ENCODE measurements around the gene KCP.

The KCP gene

DNA sequence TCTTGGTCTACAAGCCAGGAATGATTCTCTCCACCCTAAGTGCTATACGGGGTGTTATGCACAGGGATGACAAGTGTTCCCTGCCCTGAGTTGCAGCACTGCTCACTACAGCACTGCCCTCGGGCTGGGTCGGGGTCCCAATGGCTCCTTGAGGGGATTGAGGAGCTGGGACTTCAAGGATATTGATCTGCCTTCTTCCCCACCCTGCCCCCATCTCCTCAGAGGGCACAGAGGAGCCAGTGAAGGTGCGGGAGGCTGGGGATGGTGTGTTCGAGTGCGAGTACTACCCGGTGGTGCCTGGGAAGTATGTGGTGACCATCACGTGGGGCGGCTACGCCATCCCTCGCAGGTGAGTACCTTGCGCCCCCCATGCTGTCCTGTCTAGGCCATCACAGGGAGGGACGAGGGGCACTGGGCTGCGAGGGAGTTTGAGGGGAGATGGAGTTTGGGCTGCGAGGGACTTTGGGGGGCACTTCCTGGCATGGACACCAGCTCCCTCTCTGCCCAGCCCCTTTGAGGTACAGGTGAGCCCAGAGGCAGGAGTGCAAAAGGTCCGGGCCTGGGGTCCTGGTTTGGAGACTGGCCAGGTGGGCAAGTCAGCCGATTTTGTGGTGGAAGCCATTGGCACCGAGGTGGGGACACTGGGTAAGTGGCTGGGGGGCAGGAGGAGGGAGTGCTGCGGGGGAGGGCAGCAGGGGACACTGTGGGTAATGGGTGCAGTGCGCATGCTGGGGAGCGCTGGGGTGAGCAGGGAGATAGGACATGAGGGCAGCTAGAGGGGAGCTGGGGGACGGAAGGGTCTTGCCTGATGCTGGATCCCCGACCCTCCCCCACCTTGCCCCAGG lies 70.0 kb downstream of the KCP start:
- H3K9ac ChIP-seq (ENCODE audit: low read length): no peak overlapping the region
- no peaks in the 10 kb centered on the region for H3K4me1 ChIP-seq (ENCODE audit: control insufficient read depth, low read depth, low read length)
- no peak overlapping the region for H3K4me3 ChIP-seq (ENCODE audit: low read length)
- no peaks in the 10 kb centered on the region for H3K9me3 ChIP-seq (ENCODE audit: control insufficient read depth, low read depth, low read length)
- H3K27me3 ChIP-seq (ENCODE audit: control insufficient read depth, insufficient read depth, low read length): no peaks in the 10 kb centered on the region
- H3K36me3 ChIP-seq (ENCODE audit: control insufficient read depth, low read depth, low read length): no peaks in the 10 kb centered on the region
- no peak overlapping the region for H3K27ac ChIP-seq (ENCODE audit: low read length)

DNA sequence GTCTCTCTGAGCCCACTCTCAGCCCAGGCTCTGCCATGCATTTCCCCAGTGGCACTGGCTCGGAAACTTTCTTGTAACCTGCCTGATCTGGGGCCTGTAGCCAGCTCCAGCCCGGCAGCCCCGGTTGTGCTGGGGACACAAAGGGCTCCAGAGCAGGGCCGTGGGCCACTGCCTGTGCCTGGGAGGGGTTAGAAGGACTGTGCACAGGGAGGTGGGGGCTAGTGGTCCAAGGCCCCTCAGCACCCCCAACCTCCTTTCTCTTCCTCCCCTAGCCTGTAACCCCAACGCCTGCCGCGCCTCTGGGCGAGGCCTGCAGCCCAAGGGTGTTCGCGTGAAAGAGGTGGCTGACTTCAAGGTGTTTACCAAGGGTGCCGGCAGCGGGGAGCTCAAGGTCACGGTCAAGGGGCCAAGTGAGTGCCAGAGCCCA lies 70.7 kb downstream of the KCP start:
- Histone ChIP-seq H3K4me3 (ENCODE audit: low read length) (no peak overlapping the region), H3K27ac (ENCODE audit: low read length) (no peak overlapping the region), H3K9me3 (ENCODE audit: control insufficient read depth, low read depth, low read length) (no peaks in the 10 kb centered on the region), H3K36me3 (ENCODE audit: control insufficient read depth, low read depth, low read length) (no peaks in the 10 kb centered on the region), H3K4me1 (ENCODE audit: control insufficient read depth, low read depth, low read length) (no peaks in the 10 kb centered on the region), H3K9ac (ENCODE audit: low read length) (no peak overlapping the region), H3K27me3 (ENCODE audit: control insufficient read depth, insufficient read depth, low read length) (no peaks in the 10 kb centered on the region)

DNA sequence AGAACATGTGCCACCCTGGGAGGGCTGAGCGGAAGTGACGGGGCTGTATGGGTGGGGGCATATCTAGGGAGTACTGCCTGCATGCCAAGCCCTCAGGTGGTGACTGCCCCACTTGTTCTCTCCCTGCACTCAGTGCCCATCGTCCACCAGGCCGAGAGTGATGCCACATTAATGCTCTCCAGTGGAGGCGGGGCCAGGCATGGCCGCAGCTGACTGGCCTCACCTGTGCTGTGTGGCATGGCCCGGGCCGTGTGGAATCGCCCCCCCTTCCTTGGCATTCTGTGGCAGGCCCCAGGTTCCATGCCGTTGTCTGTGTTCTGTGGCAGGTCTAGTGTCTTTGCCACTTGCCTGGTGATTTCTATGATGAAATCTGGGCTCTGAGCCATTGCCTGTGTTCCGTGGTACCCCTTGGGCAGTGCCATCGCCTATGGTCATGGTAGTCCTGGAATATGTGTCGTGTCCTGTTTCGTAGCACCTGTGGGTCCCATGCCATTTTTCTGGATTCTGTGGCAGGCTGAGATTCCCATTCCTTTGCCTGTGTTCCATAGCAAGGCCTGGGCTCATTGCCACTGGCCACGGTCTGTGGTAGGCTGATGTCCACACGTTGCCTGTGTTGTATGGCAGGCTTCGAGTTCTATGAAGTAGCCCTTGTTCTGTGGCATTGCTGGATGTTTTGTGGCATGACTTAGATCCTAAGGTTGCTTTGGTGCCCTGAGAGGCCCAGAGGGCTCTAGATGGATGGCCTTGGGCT lies 71.4 kb downstream of the KCP start:
- no peaks in the 10 kb centered on the region for H3K4me1 ChIP-seq (ENCODE audit: control insufficient read depth, low read depth, low read length)
- no peak overlapping the region for H3K9ac ChIP-seq (ENCODE audit: low read length)
- H3K36me3 ChIP-seq (ENCODE audit: control insufficient read depth, low read depth, low read length): no peaks in the 10 kb centered on the region
- no peaks in the 10 kb centered on the region for H3K27me3 ChIP-seq (ENCODE audit: control insufficient read depth, insufficient read depth, low read length)
- no peak overlapping the region for H3K4me3 ChIP-seq (ENCODE audit: low read length)
- no peaks in the 10 kb centered on the region for H3K9me3 ChIP-seq (ENCODE audit: control insufficient read depth, low read depth, low read length)
- H3K27ac ChIP-seq (ENCODE audit: low read length): no peak overlapping the region

DNA sequence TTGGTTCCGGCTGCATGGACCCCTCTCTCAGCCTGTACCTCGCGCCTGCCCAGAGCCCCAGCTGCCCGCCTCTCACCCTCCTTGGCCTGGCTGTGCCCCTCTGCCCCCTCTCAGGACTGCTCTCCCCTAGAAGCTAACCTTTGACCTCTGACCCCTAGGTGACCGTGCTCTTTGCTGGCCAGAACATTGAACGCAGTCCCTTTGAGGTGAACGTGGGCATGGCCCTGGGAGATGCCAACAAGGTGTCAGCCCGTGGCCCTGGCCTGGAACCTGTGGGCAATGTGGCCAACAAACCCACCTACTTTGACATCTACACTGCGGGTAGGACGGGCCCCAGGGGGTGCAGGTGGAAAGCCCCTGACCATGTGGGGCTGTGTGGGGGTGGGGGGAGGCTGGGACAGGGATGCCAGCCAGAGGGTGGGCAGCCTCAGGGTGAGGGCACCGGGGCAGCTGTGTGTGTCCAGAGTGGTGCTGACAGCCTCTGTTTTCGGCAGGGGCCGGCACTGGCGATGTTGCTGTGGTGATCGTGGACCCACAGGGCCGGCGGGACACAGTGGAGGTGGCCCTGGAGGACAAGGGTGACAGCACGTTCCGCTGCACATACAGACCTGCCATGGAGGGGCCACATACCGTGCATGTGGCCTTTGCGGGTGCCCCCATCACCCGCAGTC lies 72.3 kb downstream of the KCP start:
- Histone ChIP-seq H3K27ac (ENCODE audit: low read length) (no peak overlapping the region), H3K27me3 (ENCODE audit: control insufficient read depth, insufficient read depth, low read length) (no peaks in the 10 kb centered on the region), H3K9me3 (ENCODE audit: control insufficient read depth, low read depth, low read length) (no peaks in the 10 kb centered on the region), H3K36me3 (ENCODE audit: control insufficient read depth, low read depth, low read length) (no peaks in the 10 kb centered on the region), H3K4me3 (ENCODE audit: low read length) (no peak overlapping the region), H3K4me1 (ENCODE audit: control insufficient read depth, low read depth, low read length) (peaks cover 8% of the 10 kb centered on the region), H3K9ac (ENCODE audit: low read length) (no peak overlapping the region)

DNA sequence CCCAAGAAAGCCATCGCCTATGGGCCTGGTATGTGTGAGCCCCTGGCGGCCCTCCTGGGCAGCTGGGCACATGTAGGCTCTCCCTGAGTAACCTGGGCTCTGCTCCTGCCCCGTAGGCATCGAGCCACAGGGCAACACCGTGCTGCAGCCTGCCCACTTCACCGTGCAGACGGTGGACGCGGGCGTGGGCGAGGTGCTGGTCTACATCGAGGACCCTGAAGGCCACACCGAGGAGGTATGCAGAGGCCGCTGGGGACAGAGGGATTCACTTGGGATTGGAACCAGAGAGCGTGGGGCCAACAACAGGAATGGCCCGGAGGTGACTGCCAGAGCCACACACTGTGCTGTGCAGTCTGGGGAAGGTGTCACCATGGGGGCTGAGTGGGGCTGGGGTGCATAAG lies 73.0 kb downstream of the KCP start:
- H3K4me3 ChIP-seq (ENCODE audit: low read length): no peak overlapping the region
- no peaks in the 10 kb centered on the region for H3K27me3 ChIP-seq (ENCODE audit: control insufficient read depth, insufficient read depth, low read length)
- no peak overlapping the region for H3K9ac ChIP-seq (ENCODE audit: low read length)
- peaks cover 15% of the 10 kb centered on the region for H3K4me1 ChIP-seq (ENCODE audit: control insufficient read depth, low read depth, low read length)
- H3K27ac ChIP-seq (ENCODE audit: low read length): no peak overlapping the region
- no peaks in the 10 kb centered on the region for H3K9me3 ChIP-seq (ENCODE audit: control insufficient read depth, low read depth, low read length)
- H3K36me3 ChIP-seq (ENCODE audit: control insufficient read depth, low read depth, low read length): no peaks in the 10 kb centered on the region

DNA sequence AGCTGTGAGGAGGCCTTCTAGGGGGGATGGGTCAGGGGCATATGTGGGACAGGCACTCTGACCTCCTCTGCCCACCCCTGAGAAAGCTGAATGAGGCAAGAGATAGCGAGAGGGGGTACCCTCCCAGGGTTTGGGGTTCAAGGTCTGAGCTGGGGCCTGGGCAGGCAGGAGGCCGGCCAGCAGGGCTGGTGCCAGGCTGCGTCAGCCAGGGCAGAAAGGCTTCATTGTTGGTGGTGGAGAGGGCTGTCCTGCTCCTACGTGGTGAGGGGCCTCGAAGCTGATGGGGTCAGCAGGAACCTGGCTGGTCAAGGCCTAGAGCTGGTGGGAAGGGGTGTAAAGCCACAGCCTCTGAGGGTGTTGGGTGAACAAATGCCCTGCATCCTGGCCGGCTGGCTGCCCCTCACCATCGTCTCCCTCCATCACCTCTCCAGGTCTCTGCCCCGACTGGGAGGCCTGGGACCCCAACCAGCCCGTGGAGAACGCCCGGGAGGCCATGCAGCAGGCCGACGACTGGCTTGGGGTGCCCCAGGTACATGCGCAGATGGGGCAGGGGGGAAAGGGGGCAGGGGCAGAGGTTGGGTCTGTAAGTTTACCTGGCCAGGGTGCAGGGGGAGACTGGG lies 73.7 kb downstream of the KCP start:
- no peak overlapping the region for H3K27ac ChIP-seq (ENCODE audit: low read length)
- H3K36me3 ChIP-seq (ENCODE audit: control insufficient read depth, low read depth, low read length): no peaks in the 10 kb centered on the region
- peaks cover 1% of the 10 kb centered on the region for H3K27me3 ChIP-seq (ENCODE audit: control insufficient read depth, insufficient read depth, low read length)
- H3K4me1 ChIP-seq (ENCODE audit: control insufficient read depth, low read depth, low read length): peaks cover 22% of the 10 kb centered on the region
- H3K4me3 ChIP-seq (ENCODE audit: low read length): no peak overlapping the region
- no peak overlapping the region for H3K9ac ChIP-seq (ENCODE audit: low read length)
- H3K9me3 ChIP-seq (ENCODE audit: control insufficient read depth, low read depth, low read length): no peaks in the 10 kb centered on the region

DNA sequence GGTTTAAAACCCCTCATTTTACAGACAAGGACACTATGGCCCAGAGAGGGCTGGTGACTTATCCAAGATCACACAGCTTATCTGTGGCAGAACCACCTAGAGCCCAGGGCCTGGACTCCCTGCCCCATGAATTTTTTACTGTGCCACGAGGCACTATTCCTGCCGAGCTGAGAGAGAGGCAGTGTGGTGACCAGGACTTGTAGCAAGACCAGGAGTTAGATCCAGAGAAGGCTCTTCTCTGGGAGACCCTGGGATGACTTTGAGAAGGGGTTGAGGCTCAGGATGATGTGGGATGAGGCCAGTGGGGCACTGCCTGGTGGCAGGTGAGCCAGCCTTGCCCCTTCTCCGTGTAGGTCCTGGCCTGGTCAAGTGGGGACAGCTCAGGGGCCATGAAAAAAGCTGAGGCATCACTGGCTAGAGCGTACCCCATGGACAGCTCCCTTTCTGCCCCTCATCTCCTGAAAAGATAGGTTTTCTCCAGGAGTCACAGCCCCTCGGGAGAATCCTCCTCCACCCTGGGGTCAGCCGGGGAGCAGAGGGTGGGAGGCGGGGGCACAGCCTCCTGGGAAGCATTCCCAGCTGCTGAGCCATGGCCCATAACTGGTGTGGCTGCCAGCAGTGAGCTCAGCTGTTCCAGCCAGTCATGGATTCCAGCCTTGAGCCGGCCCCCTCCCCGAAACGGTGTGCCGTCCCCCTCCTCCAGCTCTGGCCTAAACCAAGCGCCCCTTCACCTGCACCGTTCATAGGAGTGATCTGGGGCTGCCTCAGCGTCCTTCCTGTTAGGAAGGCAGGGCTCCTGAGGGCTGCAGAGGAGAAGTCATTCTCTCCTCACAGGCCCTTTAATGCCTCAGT lies 74.5 kb downstream of the KCP start:
- no peaks in the 10 kb centered on the region for H3K9me3 ChIP-seq (ENCODE audit: control insufficient read depth, low read depth, low read length)
- peaks cover 28% of the 10 kb centered on the region for H3K4me1 ChIP-seq (ENCODE audit: control insufficient read depth, low read depth, low read length)
- no peak overlapping the region for H3K4me3 ChIP-seq (ENCODE audit: low read length)
- no peak overlapping the region for H3K27ac ChIP-seq (ENCODE audit: low read length)
- no peak overlapping the region for H3K9ac ChIP-seq (ENCODE audit: low read length)
- no peaks in the 10 kb centered on the region for H3K36me3 ChIP-seq (ENCODE audit: control insufficient read depth, low read depth, low read length)
- H3K27me3 ChIP-seq (ENCODE audit: control insufficient read depth, insufficient read depth, low read length): peaks cover 9% of the 10 kb centered on the region

DNA sequence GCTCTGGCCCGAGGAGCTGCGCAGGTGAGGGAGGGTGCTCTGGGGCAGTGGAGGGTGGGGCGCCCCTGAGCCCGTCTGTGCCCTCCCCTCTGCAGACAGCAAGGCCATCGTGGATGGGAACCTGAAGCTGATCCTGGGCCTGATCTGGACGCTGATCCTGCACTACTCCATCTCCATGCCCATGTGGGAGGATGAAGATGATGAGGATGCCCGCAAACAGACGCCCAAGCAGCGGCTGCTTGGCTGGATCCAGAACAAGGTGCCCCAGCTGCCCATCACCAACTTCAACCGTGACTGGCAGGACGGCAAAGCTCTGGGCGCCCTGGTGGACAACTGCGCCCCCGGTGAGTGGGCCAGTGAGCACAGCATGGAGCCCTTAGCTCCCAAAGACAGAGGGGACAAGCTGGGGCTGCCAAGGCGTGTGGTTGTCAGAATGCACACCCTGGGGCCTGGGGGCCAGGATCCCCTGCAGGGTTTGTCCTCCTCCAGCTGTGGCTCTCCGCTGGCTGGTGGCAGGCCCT lies 75.2 kb downstream of the KCP start:
- peaks cover 28% of the 10 kb centered on the region for H3K4me1 ChIP-seq (ENCODE audit: control insufficient read depth, low read depth, low read length)
- H3K36me3 ChIP-seq (ENCODE audit: control insufficient read depth, low read depth, low read length): no peaks in the 10 kb centered on the region
- H3K27ac ChIP-seq (ENCODE audit: low read length): no peak overlapping the region
- no peaks in the 10 kb centered on the region for H3K9me3 ChIP-seq (ENCODE audit: control insufficient read depth, low read depth, low read length)
- peaks cover 17% of the 10 kb centered on the region for H3K27me3 ChIP-seq (ENCODE audit: control insufficient read depth, insufficient read depth, low read length)
- H3K4me3 ChIP-seq (ENCODE audit: low read length): no peak overlapping the region
- no peak overlapping the region for H3K9ac ChIP-seq (ENCODE audit: low read length)

DNA sequence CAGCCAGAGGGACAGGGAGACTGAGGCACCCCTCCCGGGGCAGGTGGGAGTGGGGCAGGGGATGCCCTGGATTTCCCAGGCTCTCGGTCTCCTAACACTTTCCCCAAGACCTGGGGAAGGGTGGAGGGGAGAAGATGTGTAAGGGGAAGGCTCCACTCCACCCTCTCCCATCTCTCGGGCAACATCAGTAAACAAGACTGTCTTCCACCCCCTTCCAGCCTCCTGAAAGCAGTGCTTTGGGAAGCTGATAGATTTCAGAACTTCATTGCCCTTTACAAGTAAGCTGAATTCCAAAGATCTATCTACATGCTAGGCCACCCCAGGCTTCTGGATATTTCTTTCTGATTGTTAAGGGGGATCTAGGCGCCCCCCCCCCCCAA lies 76.6 kb downstream of the KCP start:
- Histone ChIP-seq H3K4me1 (ENCODE audit: control insufficient read depth, low read depth, low read length) (peaks cover 33% of the 10 kb centered on the region), H3K36me3 (ENCODE audit: control insufficient read depth, low read depth, low read length) (no peaks in the 10 kb centered on the region), H3K27ac (ENCODE audit: low read length) (no peak overlapping the region), H3K9me3 (ENCODE audit: control insufficient read depth, low read depth, low read length) (no peaks in the 10 kb centered on the region), H3K27me3 (ENCODE audit: control insufficient read depth, insufficient read depth, low read length) (peaks cover 30% of the 10 kb centered on the region), H3K4me3 (ENCODE audit: low read length) (peak overlapping the region; percentile 64), H3K9ac (ENCODE audit: low read length) (no peak overlapping the region)

DNA sequence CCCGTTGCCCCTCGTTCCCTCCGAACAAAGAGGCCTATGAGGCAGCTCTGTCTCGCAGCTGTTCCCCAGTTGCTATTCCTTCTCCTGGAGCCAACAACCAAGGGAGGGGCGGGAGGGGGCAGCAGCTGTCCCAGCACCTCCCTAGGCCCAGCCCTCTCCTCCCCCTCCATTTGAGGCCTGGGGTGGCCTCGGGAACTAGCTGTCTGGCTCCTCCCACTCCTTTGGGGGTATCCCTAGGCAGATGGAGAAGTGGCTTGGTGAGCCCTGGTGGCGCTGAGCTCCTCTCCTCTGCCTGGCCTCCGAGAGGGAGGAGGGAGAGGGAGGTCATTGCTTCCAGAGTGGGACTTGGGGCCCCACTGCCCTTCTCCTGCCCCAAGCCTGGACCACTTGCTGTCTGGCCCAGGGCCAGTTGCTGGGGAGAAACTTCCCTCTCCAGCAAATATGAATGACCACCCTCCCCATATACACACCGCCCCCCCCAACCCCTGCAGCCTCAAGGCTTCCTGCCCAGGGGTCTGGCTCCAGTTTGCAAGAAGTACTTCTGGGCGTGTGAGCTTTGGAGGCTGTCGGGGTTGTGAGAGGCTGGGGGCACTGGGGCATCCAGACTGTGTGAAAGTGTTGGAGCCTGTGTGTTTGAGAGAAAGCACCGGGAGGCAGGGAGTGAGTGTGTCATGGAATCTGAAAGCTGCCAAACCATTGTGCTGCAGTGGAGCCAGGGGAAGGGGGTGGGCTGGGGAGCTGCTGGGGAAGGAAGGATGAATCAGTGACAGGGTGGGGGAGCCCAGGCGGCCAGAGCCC lies 77.2 kb downstream of the KCP start:
- peak overlapping the region; percentile 64 for H3K4me3 ChIP-seq (ENCODE audit: low read length)
- no peaks in the 10 kb centered on the region for H3K9me3 ChIP-seq (ENCODE audit: control insufficient read depth, low read depth, low read length)
- H3K4me1 ChIP-seq (ENCODE audit: control insufficient read depth, low read depth, low read length): peaks cover 33% of the 10 kb centered on the region
- no peak overlapping the region for H3K27ac ChIP-seq (ENCODE audit: low read length)
- H3K27me3 ChIP-seq (ENCODE audit: control insufficient read depth, insufficient read depth, low read length): peaks cover 33% of the 10 kb centered on the region
- no peaks in the 10 kb centered on the region for H3K36me3 ChIP-seq (ENCODE audit: control insufficient read depth, low read depth, low read length)
- H3K9ac ChIP-seq (ENCODE audit: low read length): peak overlapping the region; percentile 28
